Ishikawa (cell line): Measurements from ENCODE around the gene CDK6.

ENCODE experiments used
- CEBPB ChIP-seq: IDR thresholded peaks from 2 replicates; pipeline ENCODE4 v1.6.1; 2012
- CREB1 ChIP-seq: IDR thresholded peaks from 2 replicates; pipeline ENCODE4 v1.6.1; 2012; ENCODE audit warnings: low read depth
- EGR1 ChIP-seq: IDR thresholded peaks from 2 replicates; pipeline ENCODE4 v1.6.1; 2012
- EP300 ChIP-seq: IDR thresholded peaks from 2 replicates; pipeline ENCODE4 v1.6.1; 2012; ENCODE audit warnings: borderline replicate concordance
- FOXM1 ChIP-seq: IDR thresholded peaks from 2 replicates; pipeline ENCODE4 v1.6.1; 2012; ENCODE audit warnings: low read depth, borderline replicate concordance
- NFIC ChIP-seq: IDR thresholded peaks from 2 replicates; pipeline ENCODE4 v1.6.1; 2012
- RAD21 ChIP-seq: IDR thresholded peaks from 2 replicates; pipeline ENCODE4 v1.6.1; 2012; ENCODE audit warnings: low read depth
- REST ChIP-seq: IDR thresholded peaks from 2 replicates; pipeline ENCODE4 v1.6.1; 2012; ENCODE audit warnings: low read depth, mild to moderate bottlenecking
- TAF1 ChIP-seq: IDR thresholded peaks from 2 replicates; pipeline ENCODE4 v1.6.1; 2012; ENCODE audit warnings: low read depth, mild to moderate bottlenecking
- TCF12 ChIP-seq: IDR thresholded peaks from 2 replicates; pipeline ENCODE4 v1.6.1; 2012; ENCODE audit warnings: low read depth
- TEAD4 ChIP-seq: IDR thresholded peaks from 2 replicates; pipeline ENCODE4 v1.6.1; 2012
- USF1 ChIP-seq: IDR thresholded peaks from 2 replicates; pipeline ENCODE4 v1.6.1; 2012
- YY1 ChIP-seq: IDR thresholded peaks from 2 replicates; pipeline ENCODE4 v1.6.1; 2012; ENCODE audit warnings: low read depth
- ZBTB7A ChIP-seq: IDR thresholded peaks from 2 replicates; pipeline ENCODE4 v1.6.1; 2012; ENCODE audit warnings: low read depth
- TF ChIP-seq, protein P1 (sequence below): IDR thresholded peaks from 2 replicates; pipeline ENCODE4 v1.6.1; 2012

Gene CDK6

GRCh38 chr7:92680442-92680841 is 155.9 kb downstream of the CDK6 start:
- TF ChIP-seq RAD21 = no peak
- TF ChIP-seq TAF1 = no peak
- TF ChIP-seq ZBTB7A = no peak
- TF ChIP-seq YY1 = no peak

- TF ChIP-seq CREB1 (no peak), REST (no peak), EP300 (no peak), TEAD4 (no peak), USF1 (no peak), YY1 (no peak), ZBTB7A (no peak), RAD21 (no peak), TCF12 (no peak), NFIC (no peak), TAF1 (no peak), CEBPB (no peak), EGR1 (no peak), FOXM1 (no peak)
- TF ChIP-seq, protein P1, sequence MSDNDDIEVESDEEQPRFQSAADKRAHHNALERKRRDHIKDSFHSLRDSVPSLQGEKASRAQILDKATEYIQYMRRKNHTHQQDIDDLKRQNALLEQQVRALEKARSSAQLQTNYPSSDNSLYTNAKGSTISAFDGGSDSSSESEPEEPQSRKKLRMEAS = no peak
Observed at GRCh38 chr7:92678291-92678920, 158.0 kb downstream of the CDK6 start.

GRCh38 chr7:92674379-92674778 is 162.0 kb downstream of the CDK6 start:
- TF ChIP-seq TCF12 (no peak), TAF1 (no peak), USF1 (no peak), ZBTB7A (no peak)

- TF ChIP-seq USF1 (no peak), YY1 (no peak), FOXM1 (no peak), EP300 (no peak), RAD21 (no peak), ZBTB7A (no peak), CREB1 (no peak)
Observed at GRCh38 chr7:92671505-92672169, 164.7 kb downstream of the CDK6 start.

DNA sequence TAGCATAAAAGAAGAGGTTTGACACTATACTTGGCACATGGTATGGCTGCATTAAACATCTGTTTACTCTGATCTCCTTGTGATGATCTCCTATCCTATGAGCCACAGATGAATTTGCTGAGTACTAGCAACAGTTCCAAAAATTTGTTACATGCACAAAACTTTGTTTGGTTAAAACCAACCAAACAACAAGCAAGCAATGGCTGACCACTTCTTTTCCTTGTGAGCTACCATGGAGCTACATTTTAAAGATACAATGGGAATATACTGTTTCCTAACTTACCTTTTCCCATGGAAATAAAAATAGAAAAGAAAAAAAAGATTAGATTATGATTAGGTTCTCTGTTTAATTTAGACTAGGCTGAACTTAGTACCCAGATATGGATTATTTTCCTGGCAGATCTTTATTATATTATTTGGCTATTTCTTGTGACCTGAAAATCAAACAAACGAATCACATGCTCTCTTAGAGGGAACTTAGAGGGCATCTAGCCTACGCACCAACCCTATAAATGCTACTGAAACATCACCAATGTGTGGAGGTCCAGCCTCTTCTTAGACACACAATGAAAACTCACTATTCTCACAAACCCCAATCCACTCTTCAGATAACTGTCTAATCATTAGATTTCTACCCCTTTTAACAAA is 166.0 kb downstream of the CDK6 start:
- TF ChIP-seq FOXM1 (no peak), CREB1 (no peak), CEBPB (no peak), USF1 (no peak), RAD21 (no peak), TAF1 (no peak), YY1 (no peak), EGR1 (no peak), TCF12 (no peak), EP300 (no peak), REST (no peak), TEAD4 (no peak), NFIC (no peak), ZBTB7A (no peak)
- TF ChIP-seq, protein P1 = no peak
